ENCODE data around the gene TNP2.

DNA sequence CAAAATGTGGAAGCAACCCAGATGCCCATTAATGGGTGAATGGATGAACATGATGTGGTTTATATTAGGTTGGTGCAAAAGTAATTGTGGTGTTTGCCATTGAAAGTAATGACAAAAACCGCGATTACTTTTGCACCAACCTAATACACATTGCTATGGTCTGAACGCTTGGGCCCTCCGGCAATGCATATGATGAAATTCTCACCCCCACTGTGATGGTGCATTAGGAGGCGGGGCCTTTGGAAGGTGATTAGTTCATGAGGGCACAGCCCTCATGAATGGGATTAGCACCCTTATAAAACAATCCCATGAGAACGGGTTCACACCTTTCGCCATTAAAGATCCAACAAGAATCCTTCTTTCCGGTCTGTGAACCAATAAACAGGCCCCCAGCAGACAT is 37.3 kb upstream of the TNP2 start:
- no peak for TF ChIP-seq EZH2 (IDR thresholded peaks at IDR 0.05)
- TF ChIP-seq ZFX (IDR thresholded peaks at IDR 0.05) = no peak
- TF ChIP-seq, protein P1, sequence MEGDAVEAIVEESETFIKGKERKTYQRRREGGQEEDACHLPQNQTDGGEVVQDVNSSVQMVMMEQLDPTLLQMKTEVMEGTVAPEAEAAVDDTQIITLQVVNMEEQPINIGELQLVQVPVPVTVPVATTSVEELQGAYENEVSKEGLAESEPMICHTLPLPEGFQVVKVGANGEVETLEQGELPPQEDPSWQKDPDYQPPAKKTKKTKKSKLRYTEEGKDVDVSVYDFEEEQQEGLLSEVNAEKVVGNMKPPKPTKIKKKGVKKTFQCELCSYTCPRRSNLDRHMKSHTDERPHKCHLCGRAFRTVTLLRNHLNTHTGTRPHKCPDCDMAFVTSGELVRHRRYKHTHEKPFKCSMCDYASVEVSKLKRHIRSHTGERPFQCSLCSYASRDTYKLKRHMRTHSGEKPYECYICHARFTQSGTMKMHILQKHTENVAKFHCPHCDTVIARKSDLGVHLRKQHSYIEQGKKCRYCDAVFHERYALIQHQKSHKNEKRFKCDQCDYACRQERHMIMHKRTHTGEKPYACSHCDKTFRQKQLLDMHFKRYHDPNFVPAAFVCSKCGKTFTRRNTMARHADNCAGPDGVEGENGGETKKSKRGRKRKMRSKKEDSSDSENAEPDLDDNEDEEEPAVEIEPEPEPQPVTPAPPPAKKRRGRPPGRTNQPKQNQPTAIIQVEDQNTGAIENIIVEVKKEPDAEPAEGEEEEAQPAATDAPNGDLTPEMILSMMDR (IDR thresholded peaks at IDR 0.05 in 2 of 3, conservative IDR thresholded peaks at IDR 0.05 in 1 of 3; ENCODE audit: borderline replicate concordance in 1 of 3, insufficient read depth in 1 of 3, low read depth in 2 of 3, low read length in 2 of 3) = no peak
- TF ChIP-seq YY1 (IDR thresholded peaks at IDR 0.05; ENCODE audit: extremely low read depth, insufficient replicate concordance, low read depth, low read length) = no peak
- TF ChIP-seq TCF7L2 (IDR thresholded peaks at IDR 0.05; ENCODE audit: borderline replicate concordance, extremely low read depth, insufficient read depth, insufficient read length) = no peak
- TF ChIP-seq EGR1 (IDR thresholded peaks at IDR 0.05; ENCODE audit: low read depth) = no peak
- TF ChIP-seq CEBPB (IDR thresholded peaks at IDR 0.05; ENCODE audit: low read depth) = no peak
- TF ChIP-seq POLR2A (IDR thresholded peaks at IDR 0.05; ENCODE audit: borderline replicate concordance, extremely low read depth, insufficient read depth, insufficient read length) = no peak
- TF ChIP-seq, protein P2, sequence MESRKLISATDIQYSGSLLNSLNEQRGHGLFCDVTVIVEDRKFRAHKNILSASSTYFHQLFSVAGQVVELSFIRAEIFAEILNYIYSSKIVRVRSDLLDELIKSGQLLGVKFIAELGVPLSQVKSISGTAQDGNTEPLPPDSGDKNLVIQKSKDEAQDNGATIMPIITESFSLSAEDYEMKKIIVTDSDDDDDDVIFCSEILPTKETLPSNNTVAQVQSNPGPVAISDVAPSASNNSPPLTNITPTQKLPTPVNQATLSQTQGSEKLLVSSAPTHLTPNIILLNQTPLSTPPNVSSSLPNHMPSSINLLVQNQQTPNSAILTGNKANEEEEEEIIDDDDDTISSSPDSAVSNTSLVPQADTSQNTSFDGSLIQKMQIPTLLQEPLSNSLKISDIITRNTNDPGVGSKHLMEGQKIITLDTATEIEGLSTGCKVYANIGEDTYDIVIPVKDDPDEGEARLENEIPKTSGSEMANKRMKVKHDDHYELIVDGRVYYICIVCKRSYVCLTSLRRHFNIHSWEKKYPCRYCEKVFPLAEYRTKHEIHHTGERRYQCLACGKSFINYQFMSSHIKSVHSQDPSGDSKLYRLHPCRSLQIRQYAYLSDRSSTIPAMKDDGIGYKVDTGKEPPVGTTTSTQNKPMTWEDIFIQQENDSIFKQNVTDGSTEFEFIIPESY (IDR thresholded peaks at IDR 0.05; ENCODE audit: extremely low read depth, insufficient replicate concordance, low read length) = no peak
- no peak for TF ChIP-seq SRF (IDR thresholded peaks at IDR 0.05; ENCODE audit: low read depth)
- TF ChIP-seq, protein P3, sequence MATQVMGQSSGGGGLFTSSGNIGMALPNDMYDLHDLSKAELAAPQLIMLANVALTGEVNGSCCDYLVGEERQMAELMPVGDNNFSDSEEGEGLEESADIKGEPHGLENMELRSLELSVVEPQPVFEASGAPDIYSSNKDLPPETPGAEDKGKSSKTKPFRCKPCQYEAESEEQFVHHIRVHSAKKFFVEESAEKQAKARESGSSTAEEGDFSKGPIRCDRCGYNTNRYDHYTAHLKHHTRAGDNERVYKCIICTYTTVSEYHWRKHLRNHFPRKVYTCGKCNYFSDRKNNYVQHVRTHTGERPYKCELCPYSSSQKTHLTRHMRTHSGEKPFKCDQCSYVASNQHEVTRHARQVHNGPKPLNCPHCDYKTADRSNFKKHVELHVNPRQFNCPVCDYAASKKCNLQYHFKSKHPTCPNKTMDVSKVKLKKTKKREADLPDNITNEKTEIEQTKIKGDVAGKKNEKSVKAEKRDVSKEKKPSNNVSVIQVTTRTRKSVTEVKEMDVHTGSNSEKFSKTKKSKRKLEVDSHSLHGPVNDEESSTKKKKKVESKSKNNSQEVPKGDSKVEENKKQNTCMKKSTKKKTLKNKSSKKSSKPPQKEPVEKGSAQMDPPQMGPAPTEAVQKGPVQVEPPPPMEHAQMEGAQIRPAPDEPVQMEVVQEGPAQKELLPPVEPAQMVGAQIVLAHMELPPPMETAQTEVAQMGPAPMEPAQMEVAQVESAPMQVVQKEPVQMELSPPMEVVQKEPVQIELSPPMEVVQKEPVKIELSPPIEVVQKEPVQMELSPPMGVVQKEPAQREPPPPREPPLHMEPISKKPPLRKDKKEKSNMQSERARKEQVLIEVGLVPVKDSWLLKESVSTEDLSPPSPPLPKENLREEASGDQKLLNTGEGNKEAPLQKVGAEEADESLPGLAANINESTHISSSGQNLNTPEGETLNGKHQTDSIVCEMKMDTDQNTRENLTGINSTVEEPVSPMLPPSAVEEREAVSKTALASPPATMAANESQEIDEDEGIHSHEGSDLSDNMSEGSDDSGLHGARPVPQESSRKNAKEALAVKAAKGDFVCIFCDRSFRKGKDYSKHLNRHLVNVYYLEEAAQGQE (IDR thresholded peaks at IDR 0.05; ENCODE audit: low read depth) = no peak
- TF ChIP-seq, protein P4, sequence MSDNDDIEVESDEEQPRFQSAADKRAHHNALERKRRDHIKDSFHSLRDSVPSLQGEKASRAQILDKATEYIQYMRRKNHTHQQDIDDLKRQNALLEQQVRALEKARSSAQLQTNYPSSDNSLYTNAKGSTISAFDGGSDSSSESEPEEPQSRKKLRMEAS (IDR thresholded peaks at IDR 0.05) = no peak
